ENCODE measurements around the gene DNAJC16. TPM values are rescaled to one million over a fixed set of nuclear protein-coding genes. Genes with fewer than 3 reads are reported as not detected.

Gene DNAJC16
- total RNA-seq, 1 donor from 2014 or later = 11.0 TPM

GRCh38 chr1:15525050-15526020, 1.3 kb upstream of the DNAJC16 start:
- no peak for DNase-seq (ENCODE audit: low spot score)
- intact Hi-C loops (cut with DNase I) = loop anchor here (1.0 to 5.0 kb wide), 3 partner anchors 92 to 309 kb away; partner anchors contain the start of genes DDI2 and EFHD2

DNA sequence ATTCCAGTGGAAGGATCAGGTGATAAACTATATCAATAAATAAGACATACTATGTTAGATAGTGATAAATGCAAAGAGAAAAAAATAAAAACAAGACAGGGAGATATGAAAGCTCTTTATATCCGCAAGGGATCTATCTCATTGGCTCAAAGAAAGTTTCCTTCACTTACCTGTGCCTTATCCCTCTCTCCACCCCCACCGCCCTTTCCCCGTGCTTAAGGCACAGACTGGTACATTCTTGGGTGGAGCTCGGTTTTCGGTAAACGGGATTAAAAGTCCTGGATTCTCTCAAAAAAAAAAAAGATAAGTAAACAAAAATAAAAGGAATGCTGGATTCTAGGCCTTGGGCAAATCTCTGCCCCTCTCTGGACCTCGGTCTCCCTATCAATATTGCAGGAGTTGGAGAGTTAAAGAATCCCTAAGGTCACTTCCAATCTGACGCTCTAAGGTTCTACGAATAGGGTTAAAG, 593 bp upstream of the DNAJC16 start:
- intact Hi-C loops (cut with DNase I) = loop anchor here (1.0 to 5.0 kb wide), 3 partner anchors 91 to 309 kb away; partner anchors contain the start of genes DDI2 and EFHD2
- DNase-seq (ENCODE audit: low spot score) = no peak

DNA sequence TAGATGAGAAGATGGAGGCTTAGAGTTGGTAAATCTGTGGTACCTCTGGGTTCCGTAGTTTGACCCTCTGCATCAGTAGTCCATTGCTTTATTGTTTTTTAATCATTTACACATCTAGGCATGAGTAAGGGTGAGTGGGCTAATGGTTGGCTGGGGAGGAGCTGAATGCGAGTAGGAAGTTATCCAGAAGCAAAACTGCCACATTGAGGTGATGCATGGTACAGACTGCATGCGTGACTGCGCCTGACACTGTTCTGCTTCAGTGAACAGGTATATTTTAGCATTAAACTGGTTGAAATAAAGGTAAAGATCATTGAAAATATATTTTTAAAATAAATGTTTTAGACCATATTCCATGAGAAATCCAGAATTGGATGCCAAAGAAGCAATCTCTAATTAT, 4.4 kb downstream of the DNAJC16 start:
- DNase-seq (ENCODE audit: low spot score) = no peak
- intact Hi-C loops (cut with DNase I) = no loop called here

DNA sequence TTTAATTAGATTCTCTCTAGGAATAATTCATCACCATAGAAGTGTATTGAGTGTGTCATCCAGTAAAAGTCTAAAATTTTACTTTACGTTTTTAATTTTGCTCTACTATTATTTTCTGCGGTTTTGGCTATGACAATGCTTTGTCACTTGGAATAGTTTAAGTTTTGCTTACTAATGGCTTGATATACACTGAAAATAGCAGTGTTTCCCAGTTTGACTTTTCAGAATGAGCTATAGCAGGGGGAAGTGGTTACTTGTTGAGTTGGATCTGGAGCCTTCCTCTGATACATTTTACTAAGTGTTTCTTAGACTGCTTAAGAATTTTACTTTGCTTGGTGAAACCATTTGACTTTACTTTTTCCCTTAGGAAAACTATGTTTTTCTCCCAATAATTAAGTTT, 5.0 kb downstream of the DNAJC16 start:
- DNase-seq (ENCODE audit: low spot score) = no peak
- intact Hi-C loops (cut with DNase I) = no loop called here

- no peak for DNase-seq (ENCODE audit: low spot score)
Observed at GRCh38 chr1:15538771-15539170, 12.1 kb downstream of the DNAJC16 start.

GRCh38 chr1:15540186-15540585, 13.5 kb downstream of the DNAJC16 start:
- intact Hi-C loops (cut with DNase I) = no loop called here

More at GRCh38 chr1:15538771-15539170, 12.1 kb downstream of the DNAJC16 start:
- intact Hi-C loops (cut with DNase I) = no loop called here

GRCh38 chr1:15541231-15541792, 14.7 kb downstream of the DNAJC16 start:
- intact Hi-C loops (cut with DNase I) = no loop called here
- no peak for DNase-seq (ENCODE audit: low spot score)

More at GRCh38 chr1:15540186-15540585, 13.5 kb downstream of the DNAJC16 start:
- no peak for DNase-seq (ENCODE audit: low spot score)

DNA sequence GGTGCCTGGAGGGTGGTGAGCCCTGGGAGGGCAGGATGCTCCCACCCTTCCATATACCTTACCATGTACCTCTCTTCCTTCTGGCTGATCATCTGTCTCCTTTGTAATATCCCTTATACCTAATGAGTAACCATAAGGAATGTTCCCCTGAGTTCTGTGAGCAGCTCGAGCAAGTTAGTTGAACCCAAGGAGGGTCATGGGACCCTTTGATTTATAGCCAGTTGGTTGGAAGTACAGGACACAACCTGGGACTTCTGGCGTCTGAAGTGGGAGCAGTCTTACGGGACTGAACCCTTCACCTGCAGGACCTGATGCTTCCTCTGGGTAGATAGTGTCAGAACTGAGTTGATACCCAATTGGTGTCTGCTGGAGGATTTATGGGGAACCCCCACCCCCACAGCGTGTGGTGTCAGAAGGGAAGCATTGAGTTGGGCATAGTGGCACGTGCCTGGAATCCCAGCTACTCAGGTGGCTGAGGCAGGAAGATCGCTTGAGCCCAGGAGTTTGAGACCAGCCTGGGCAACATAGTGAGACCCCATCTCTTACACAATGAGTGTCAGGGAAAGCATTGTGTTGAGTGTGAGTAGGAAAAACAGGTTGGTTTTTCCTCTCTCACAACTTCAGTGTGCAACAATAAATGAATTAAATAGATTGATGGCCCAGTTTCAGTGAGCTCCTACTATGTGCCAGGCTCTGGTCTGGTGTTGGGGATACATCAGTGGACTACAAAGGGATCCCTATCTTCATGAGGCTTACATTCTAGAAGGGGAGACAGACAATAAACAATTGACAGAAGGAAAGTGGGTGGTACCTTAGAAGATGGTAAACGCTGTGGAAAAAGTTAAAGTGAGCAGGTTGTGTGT, 16.0 kb downstream of the DNAJC16 start:
- DNase-seq (ENCODE audit: low spot score) = no peak
- intact Hi-C loops (cut with DNase I) = no loop called here

GRCh38 chr1:15543251-15543588, 16.6 kb downstream of the DNAJC16 start:
- intact Hi-C loops (cut with DNase I) = no loop called here
- no peak for DNase-seq (ENCODE audit: low spot score)

DNA sequence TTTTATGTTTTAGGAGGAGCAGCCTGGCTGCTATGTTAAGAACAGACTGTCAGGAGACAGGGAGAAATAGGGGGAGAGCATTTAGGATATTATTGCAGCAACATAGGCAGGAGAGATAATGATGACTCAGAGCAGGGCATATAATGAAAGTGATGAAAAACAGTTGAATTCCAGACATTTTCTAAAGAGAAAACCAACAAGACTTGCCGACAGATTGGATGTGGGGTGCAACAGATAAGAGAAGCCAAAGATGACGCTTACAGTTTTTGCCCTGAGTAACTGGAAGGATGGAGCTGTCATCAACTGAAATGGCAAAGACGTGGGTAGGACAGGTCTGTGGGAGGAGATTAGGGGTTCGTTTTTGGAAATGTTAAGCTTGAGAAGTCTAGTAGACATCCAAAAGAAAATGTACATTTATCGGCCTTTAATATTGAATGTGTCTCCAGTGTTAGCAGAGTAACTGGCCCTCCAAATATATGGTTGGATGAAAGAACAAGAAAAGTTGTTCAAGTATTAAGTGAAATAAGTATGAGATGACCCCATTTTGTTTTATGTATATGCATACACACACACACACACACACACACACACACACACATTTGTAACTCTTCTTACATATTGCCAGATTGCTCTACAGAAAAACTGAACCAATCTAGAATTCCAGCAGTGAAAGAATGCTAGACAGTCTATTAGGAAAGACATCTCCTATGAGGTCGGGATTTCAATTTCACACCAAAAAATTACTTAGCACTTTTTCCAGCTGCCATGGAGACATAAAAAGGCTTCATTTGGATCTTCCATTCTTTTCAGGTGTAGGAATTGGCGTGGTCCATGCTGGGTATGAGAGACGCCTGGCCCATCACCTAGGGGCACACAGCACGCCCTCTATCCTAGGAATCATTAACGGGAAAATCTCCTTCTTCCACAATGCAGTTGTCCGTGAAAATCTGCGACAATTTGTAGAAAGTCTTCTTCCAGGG, 17.2 kb downstream of the DNAJC16 start:
- intact Hi-C loops (cut with DNase I) = no loop called here
- no peak for DNase-seq (ENCODE audit: low spot score)

- no peak for DNase-seq (ENCODE audit: low spot score)
- intact Hi-C loops (cut with DNase I) = no loop called here
Observed at GRCh38 chr1:15546641-15547040, 20.0 kb downstream of the DNAJC16 start.

DNA sequence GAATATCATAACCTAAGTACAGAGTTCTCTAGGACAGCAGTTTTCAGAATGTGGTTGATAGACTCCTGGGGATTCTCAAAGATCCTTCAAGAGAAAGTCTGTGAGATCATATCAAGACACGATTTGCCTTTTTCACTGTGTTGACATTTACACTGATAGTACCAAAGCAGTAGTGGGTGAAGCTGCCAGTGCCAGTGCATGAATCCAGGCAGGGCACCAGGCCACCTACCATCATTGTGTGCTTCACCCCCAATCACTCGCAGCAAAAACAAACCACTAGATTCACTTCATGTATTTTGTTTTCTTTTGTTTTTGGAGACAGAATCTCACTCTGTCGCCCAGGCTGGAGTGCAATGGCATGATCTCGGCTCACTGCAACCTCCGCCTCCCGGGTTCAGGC, 23.9 kb downstream of the DNAJC16 start:
- intact Hi-C loops (cut with DNase I) = no loop called here
- DNase-seq (ENCODE audit: low spot score) = no peak

DNA sequence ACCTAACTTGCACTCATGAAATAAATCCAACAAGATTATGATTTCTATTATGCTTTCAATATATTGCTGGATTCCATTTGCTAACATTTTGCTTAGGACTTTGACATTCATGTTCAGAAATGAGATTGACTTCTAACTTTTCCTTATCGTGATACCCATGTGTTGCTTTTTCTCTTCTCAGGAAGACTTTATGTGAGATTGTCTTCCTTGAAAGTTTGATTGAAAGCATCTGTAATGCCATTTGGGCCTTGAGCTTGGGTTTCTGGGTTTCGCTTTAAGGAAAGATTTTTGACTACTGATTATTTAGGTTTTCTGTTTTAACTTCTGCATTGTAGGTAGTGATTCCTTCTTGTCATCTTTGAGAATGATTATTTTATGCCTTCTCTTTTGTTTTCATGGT, 30.4 kb downstream of the DNAJC16 start:
- intact Hi-C loops (cut with DNase I) = no loop called here
- DNase-seq (ENCODE audit: low spot score) = no peak

DNA sequence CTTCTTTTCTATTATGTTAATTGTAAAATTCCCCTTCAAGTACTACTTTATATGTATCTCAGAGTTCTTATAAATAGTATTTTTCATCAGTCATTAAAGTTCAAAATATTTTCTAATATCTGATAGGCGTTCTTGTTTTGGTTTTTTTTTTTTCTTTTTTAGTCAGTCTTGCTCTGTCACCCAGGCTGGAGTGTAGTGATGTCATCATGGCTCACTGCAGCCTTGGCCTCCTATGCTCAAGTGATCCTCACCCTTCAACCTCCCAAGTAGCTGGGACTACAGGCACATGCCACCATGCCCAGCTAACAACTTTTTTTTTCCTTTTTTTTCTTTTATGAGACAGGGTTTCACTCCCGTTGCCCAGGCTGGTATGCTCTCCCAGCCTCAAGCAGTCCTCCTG, 30.9 kb downstream of the DNAJC16 start:
- intact Hi-C loops (cut with DNase I) = no loop called here

GRCh38 chr1:15558516-15558915, 31.9 kb downstream of the DNAJC16 start:
- no peak for DNase-seq (ENCODE audit: low spot score)
- intact Hi-C loops (cut with DNase I) = no loop called here

More for the DNA sequence above, 30.9 kb downstream of the DNAJC16 start:
- DNase-seq (ENCODE audit: low spot score) = no peak

DNA sequence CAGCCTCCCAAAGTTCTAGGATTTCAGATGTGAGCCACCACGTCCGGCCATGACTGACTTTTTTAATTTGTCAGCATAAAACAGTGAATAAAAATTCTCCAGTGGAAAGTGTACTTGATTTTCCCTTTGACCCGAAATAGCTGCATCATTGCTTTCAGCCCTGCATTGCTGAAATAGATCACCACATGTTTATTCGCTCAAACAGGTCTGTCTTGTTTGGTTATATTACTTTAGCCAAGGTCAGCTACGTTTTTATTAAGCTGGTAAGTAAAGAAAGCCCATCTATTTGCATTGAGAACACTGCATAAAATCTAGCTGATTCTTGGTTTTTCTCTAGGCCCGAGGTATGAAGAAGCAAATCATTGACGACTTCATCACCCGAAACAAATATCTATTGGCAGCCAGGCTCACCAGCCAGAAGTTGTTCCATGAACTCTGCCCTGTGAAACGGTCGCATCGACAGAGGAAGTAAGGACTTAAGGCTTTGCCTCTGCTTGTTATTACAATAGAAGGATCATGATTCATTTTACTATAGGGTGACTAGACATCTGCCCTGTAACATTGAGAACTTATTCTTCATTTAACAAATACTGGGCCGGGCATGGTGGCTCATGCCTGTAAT, 32.7 kb downstream of the DNAJC16 start:
- intact Hi-C loops (cut with DNase I) = no loop called here
- no peak for DNase-seq (ENCODE audit: low spot score)

DNA sequence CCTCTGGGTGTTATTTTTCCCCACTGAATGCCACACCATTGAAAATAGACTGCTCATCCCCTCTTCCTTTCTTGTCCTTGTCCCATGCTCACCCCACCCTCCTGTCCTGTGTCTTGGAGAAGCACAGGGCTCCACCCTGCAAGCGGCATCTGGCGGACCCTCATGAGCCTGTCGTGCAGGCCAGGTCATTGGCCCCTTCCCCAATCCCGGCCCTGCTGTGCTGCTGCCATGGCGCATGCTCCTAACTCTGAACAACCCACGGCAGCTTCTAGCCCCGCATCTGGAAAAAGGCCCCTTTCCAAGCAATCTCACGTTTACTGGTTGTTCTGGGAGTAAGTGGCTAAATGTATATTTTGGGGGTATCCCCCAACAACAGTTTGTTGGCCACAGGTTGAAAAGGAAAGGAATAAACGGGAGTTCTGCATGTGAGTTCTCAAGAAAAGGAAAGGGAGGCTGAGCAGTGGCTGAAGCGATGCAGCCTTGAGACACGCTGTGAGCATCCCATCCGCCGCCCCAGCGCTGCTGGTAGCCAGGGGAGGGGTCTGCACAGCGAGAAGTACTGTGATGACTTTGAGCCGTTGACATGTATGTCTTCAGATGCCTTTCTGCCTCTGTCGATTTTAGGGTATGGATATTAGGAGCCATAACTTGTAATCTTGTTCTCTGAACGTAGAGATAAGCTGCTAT, 41.9 kb downstream of the DNAJC16 start:
- DNase-seq (ENCODE audit: low spot score) = no peak
- intact Hi-C loops (cut with DNase I) = no loop called here

- no peak for DNase-seq (ENCODE audit: low spot score)
- intact Hi-C loops (cut with DNase I) = no loop called here
Observed at GRCh38 chr1:15570861-15571260, 44.2 kb downstream of the DNAJC16 start.
